ENCODE data around the gene KCNJ3.

The KCNJ3 gene

GRCh38 chr2:154709215-154709614 lies 10.7 kb downstream of the KCNJ3 start:
- DNase-seq, result no peak

GRCh38 chr2:154710078-154710477 lies 11.6 kb downstream of the KCNJ3 start:
- DNase-seq, result no peak

GRCh38 chr2:154710685-154711084 lies 12.2 kb downstream of the KCNJ3 start:
- DNase-seq, result no peak

- DNase-seq, result no peak
Measured at GRCh38 chr2:154713675-154714074, 15.2 kb downstream of the KCNJ3 start.

GRCh38 chr2:154720651-154721050 lies 22.2 kb downstream of the KCNJ3 start:
- no peak for DNase-seq

- DNase-seq, result no peak
Measured at GRCh38 chr2:154724194-154724797, 25.8 kb downstream of the KCNJ3 start.

- DNase-seq, result no peak
Measured at GRCh38 chr2:154740361-154740760, 41.9 kb downstream of the KCNJ3 start.

GRCh38 chr2:154758871-154759270 lies 60.4 kb downstream of the KCNJ3 start:
- DNase-seq, result no peak

- no peak for DNase-seq
Measured at GRCh38 chr2:154762638-154763037, 64.1 kb downstream of the KCNJ3 start.

GRCh38 chr2:154771664-154772284 lies 73.3 kb downstream of the KCNJ3 start:
- DNase-seq, result no peak

- no peak for DNase-seq
Measured at GRCh38 chr2:154776825-154777224, 78.3 kb downstream of the KCNJ3 start.

- no peak for DNase-seq
Measured at GRCh38 chr2:154794406-154794805, 95.9 kb downstream of the KCNJ3 start.

GRCh38 chr2:154795651-154796050 lies 97.2 kb downstream of the KCNJ3 start:
- DNase-seq, result no peak

- no peak for DNase-seq
Measured at GRCh38 chr2:154804451-154804850, 106.0 kb downstream of the KCNJ3 start.

- DNase-seq, result no peak
Measured at GRCh38 chr2:154813636-154814035, 115.1 kb downstream of the KCNJ3 start.

GRCh38 chr2:154814856-154815255 lies 116.4 kb downstream of the KCNJ3 start:
- DNase-seq, result no peak

- no peak for DNase-seq
Measured at GRCh38 chr2:154825358-154825757, 126.9 kb downstream of the KCNJ3 start.

- no peak for DNase-seq
Measured at GRCh38 chr2:154826827-154827226, 128.3 kb downstream of the KCNJ3 start.

GRCh38 chr2:154827286-154827685 lies 128.8 kb downstream of the KCNJ3 start:
- no peak for DNase-seq

GRCh38 chr2:154832711-154833110 lies 134.2 kb downstream of the KCNJ3 start:
- no peak for DNase-seq

- DNase-seq, result no peak
Measured at GRCh38 chr2:154836632-154837031, 138.1 kb downstream of the KCNJ3 start.

GRCh38 chr2:154837035-154837434 lies 138.5 kb downstream of the KCNJ3 start:
- DNase-seq, result no peak

GRCh38 chr2:154844513-154844912 lies 146.0 kb downstream of the KCNJ3 start:
- DNase-seq, result no peak

GRCh38 chr2:154846842-154847241 lies 148.3 kb downstream of the KCNJ3 start:
- no peak for DNase-seq

GRCh38 chr2:154849482-154849881 lies 151.0 kb downstream of the KCNJ3 start:
- no peak for DNase-seq

All from kidney glomerular epithelial cell (primary cell).